Lung (tissue), 12 donors: ENCODE data around the gene NOTCH4. TPM values are rescaled to one million over a fixed set of nuclear protein-coding genes. Genes with fewer than 3 reads are reported as not detected.

Experiments
- ATAC-seq: fragments of 200-7000 bp; cut with Tn5 transposase; one replicate; pipeline ENCODE4 v1.9.1; 2020; ENCODE audit warnings: moderate number of reproducible peaks; ENCODE audit not compliant: insufficient read depth, low FRiP score
- DNase-seq, 3 donors: peaks; one replicate each; pipeline ENCODE4 v3.0.0-alpha.2; 2013 to 2017
- H3K27ac ChIP-seq, 2 donors: one replicate each; pipeline ENCODE4 v1.5.1; 2013; ENCODE audit warnings: mild to moderate bottlenecking in 2 of 2, moderate library complexity in 2 of 2, control low read depth in 1 of 2, inconsistent platforms in 1 of 2, low read depth in 1 of 2, low read length in 1 of 2
- H3K27me3 ChIP-seq, 3 donors: one replicate each; pipeline ENCODE4 v1.5.1; 2013; ENCODE audit warnings: low read length in 2 of 3; ENCODE audit not compliant: control insufficient read depth in 3 of 3, insufficient read depth in 3 of 3
- H3K36me3 ChIP-seq, 4 donors: one replicate each; pipeline ENCODE4 v1.5.1; 2013; ENCODE audit warnings: low read length in 4 of 4, mild to moderate bottlenecking in 1 of 4, moderate library complexity in 1 of 4; ENCODE audit not compliant: control insufficient read depth in 4 of 4, insufficient read depth in 4 of 4
- H3K4me1 ChIP-seq, 5 donors: one replicate each; pipeline ENCODE4 v1.5.1; 2013; ENCODE audit warnings: low read length in 5 of 5, mild to moderate bottlenecking in 2 of 5, moderate library complexity in 1 of 5; ENCODE audit not compliant: control insufficient read depth in 5 of 5, insufficient read depth in 5 of 5
- H3K4me3 ChIP-seq: one replicate; pipeline ENCODE4 v1.5.1; 2013; ENCODE audit warnings: mild to moderate bottlenecking, control low read depth, moderate library complexity
- H3K9ac ChIP-seq, 2 donors: one replicate each; pipeline ENCODE4 v1.5.1; 2013; ENCODE audit warnings: low read length in 2 of 2, control low read depth in 1 of 2; ENCODE audit not compliant: insufficient read depth in 1 of 2
- H3K9me3 ChIP-seq, 4 donors: one replicate each; pipeline ENCODE4 v1.5.1; 2013; ENCODE audit warnings: low read length in 3 of 4, mild to moderate bottlenecking in 1 of 4, moderate library complexity in 1 of 4; ENCODE audit not compliant: control insufficient read depth in 4 of 4, insufficient read depth in 3 of 4
- WGBS, 2 donors: extraction: QIAGEN DNeasy Blood & Tissue Kit; methylation state at CpG; one replicate each; pipeline ENCODE4 v1.1.7; 2013; 5-methylcytosine and 5-hydroxymethylcytosine counted together
- polyA plus RNA-seq, 2 donors: library from polyadenylated mRNA; stranded (reverse); fragments of 200-250 nt; gene quantifications; one replicate each; pipeline ENCODE4 v1.2.1, GENCODE V29; 2013
- total RNA-seq, 2 donors: library from RNA; depleted of rRNA in 1 of 2; stranded (reverse); fragments of >200 nt in 1 of 2; gene quantifications; one replicate each; pipeline ENCODE4 v1.2.1, GENCODE V29; 2014 to 2021
- TF ChIP-seq, protein P1 (sequence below): IDR thresholded peaks from 2 replicates; pipeline ENCODE4 v1.5.1; 2012; ENCODE audit warnings: mild to moderate bottlenecking; ENCODE audit errors: control extremely low read depth, extremely low read depth
- donor health status: control.
- donor health status: control.
- donor health status: Bipolar disorder and iron deficiency.
- donor health status: healthy.
- donor health status: DM: yes; HTN: yes; CAD: no.

The NOTCH4 gene
- total and polyA plus RNA-seq, 4 donors: 38.8 to 54.6 (median 43.2) TPM

DNA sequence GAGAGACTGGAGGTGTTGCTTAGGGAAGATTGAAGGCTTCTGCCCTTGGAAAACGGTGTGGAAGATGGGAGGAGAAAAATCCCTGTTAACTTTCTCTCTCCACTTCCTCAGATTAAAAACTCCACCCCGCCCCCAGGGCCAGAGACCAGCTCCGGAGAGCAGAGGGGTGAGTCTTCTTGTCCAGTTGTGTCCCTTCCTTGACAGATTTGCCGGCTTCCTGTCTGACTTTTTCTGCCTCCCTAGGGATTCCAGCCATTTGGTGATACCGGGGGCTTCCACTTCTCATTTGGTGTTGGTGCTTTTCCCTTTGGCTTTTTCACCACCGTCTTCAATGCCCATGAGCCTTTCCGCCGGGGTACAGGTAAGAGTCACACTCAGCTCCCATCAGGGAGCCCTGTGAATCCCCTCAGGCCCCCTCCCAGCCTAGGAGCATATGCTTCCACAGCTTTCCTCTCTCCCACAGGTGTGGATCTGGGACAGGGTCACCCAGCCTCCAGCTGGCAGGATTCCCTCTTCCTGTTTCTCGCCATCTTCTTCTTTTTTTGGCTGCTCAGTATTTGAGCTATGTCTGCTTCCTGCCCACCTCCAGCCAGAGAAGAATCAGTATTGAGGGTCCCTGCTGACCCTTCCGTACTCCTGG lies 44.0 kb downstream of the NOTCH4 start:
- Histone ChIP-seq H3K27ac (peak overlapping the region in 1 of 2 donors; percentile 6), H3K4me3 (no peak overlapping the region), H3K36me3 (peaks cover 0 to 19% (median 13%) of the 10 kb centered on the region in 4 donors), H3K9ac (no peak overlapping the region), H3K27me3 (no peaks in the 10 kb centered on the region), H3K4me1 (peaks cover 11 to 40% (median 20%) of the 10 kb centered on the region in 5 donors), H3K9me3 (no peaks in the 10 kb centered on the region)
- TF ChIP-seq, protein P1, sequence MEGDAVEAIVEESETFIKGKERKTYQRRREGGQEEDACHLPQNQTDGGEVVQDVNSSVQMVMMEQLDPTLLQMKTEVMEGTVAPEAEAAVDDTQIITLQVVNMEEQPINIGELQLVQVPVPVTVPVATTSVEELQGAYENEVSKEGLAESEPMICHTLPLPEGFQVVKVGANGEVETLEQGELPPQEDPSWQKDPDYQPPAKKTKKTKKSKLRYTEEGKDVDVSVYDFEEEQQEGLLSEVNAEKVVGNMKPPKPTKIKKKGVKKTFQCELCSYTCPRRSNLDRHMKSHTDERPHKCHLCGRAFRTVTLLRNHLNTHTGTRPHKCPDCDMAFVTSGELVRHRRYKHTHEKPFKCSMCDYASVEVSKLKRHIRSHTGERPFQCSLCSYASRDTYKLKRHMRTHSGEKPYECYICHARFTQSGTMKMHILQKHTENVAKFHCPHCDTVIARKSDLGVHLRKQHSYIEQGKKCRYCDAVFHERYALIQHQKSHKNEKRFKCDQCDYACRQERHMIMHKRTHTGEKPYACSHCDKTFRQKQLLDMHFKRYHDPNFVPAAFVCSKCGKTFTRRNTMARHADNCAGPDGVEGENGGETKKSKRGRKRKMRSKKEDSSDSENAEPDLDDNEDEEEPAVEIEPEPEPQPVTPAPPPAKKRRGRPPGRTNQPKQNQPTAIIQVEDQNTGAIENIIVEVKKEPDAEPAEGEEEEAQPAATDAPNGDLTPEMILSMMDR: no peak
- ATAC-seq (no peak), DNase-seq (no peak)
- WGBS, 2 donors: 72 to 81% methylated on average over 10 of the region's 10 CpGs

DNA sequence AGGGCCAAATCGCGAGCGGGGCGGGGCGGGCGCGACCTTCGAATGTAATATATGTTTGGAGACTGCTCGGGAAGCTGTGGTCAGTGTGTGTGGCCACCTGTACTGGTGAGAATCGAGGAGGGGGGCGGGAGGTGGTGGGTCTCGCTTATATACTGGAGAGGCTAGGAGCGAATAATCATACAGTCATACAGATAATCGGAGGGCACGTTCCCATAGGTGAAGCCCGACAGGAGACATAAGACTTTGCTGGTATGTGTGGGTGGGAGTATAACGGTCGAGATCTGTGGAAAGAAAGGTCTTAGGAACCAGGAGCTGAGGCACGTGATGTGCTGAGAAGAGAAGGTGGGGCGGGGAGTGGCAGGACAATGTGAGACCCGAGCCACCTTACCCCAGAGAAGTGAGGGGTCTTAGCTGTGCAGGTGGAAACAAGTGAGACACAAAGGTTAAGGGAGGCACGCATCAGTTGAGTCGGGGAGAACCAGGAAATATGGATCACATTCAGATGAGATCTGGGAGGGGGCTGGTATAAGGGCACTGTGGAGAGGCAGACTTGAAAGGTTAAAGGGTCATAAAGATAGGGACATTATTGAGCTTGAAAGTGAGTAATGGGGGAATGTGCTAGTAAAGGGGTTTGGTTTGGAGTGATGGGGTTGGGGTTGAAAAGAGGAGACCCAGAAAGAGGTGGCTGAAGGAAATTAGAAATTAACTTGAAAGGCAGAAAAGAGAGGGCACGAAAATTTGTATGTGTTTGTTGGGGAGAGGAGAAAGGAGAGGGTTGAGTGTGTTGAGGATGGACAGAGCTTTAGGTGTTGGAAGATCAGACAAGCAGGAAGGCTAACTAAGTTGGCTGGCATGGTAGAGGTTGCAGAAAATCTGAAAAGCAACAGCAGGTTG lies 45.1 kb downstream of the NOTCH4 start:
- ATAC-seq (no peak), DNase-seq (peak in 1 of 3 donors; percentile 29)
- H3K36me3 ChIP-seq: peaks cover 0 to 19% (median 13%) of the 10 kb centered on the region in 4 donors
- H3K4me3 ChIP-seq: peak overlapping the region; percentile 67
- H3K9me3 ChIP-seq: no peaks in the 10 kb centered on the region
- TF ChIP-seq, protein P1: no peak
- peak overlapping the region; percentile 75 to 88 for H3K27ac ChIP-seq
- H3K4me1 ChIP-seq: peaks cover 11 to 45% (median 25%) of the 10 kb centered on the region in 5 donors
- H3K27me3 ChIP-seq: no peaks in the 10 kb centered on the region
- peak overlapping the region; percentile 71 to 92 for H3K9ac ChIP-seq
- WGBS, 2 donors: 2% methylated on average over 24 of the region's 24 CpGs

- H3K9me3 ChIP-seq: no peaks in the 10 kb centered on the region
- peak within 1 kb of the TSS; percentile 88 to 95 for H3K27ac ChIP-seq
- peak; percentile 86 for ATAC-seq
- WGBS, 2 donors: 0 to 1% methylated on average over 33 of the region's 33 CpGs
- peak within 1 kb of the TSS; percentile 74 to 92 for H3K9ac ChIP-seq
- peaks cover 11 to 46% (median 25%) of the 10 kb centered on the region in 5 donors for H3K4me1 ChIP-seq
- peak; percentile 99 to 100 (median 100) for DNase-seq
- H3K36me3 ChIP-seq: peaks cover 0 to 13% (median 11%) of the 10 kb centered on the region in 4 donors
- TF ChIP-seq, protein P1: no peak
- peak within 1 kb of the TSS; percentile 67 for H3K4me3 ChIP-seq
- no peaks in the 10 kb centered on the region for H3K27me3 ChIP-seq
Observed at GRCh38 chr6:32177788-32178546, 45.9 kb downstream of the NOTCH4 start, which contains the start of gene RNF5. Gene RNF5 (plus strand): TSS chr6:32178405. CDS start chr6:32178512, 107 bp downstream.
